Endothelial cell of umbilical vein (primary cell): ENCODE measurements around the gene UNC5C. TPM values are rescaled to one million over a fixed set of nuclear protein-coding genes. Genes with fewer than 3 reads are reported as not detected.

ENCODE experiments used
- BruUV-seq: library from RNA; stranded (reverse); fragments of 400-500 nt; replicated peaks from 2 replicates; lab custom pipeline; 2021; lab: Mats Ljungman, UMichigan
- CTCF ChIA-PET: fragments of 300-600, 350-600 bp; sonication (Branson Sonifier 250); formaldehyde crosslinking; loops from one replicate; lab custom pipeline; 2021; ENCODE audit warnings: antibody characterized with exemption, inconsistent platforms; lab: Charles Lee
- POLR2A ChIA-PET: fragments of 300-600, 350-600 bp; sonication (Branson Sonifier 250); formaldehyde crosslinking; loops from one replicate; lab custom pipeline; 2021; ENCODE audit warnings: antibody characterized with exemption, inconsistent platforms; lab: Charles Lee
- DNase-seq: peaks from one replicate; pipeline ENCODE4 v3.0.0-alpha.2; 2011; ENCODE audit warnings: low read depth, low spot score
- FAIRE-seq: peaks from 2 replicates; lab custom pipeline; 2011; peaks lifted over from hg19 to GRCh38; lab: Jason Lieb, UNC
- H2AFZ ChIP-seq: 2 replicates; pipeline ENCODE4 v1.6.0; 2012; ENCODE audit warnings: low read depth, low read length, control low read depth, inconsistent platforms
- H3K27ac ChIP-seq: 2 replicates; pipeline ENCODE4 v1.5.1; 2011; ENCODE audit warnings: low read depth, mild to moderate bottlenecking, control low read depth, low read length, moderate library complexity; ENCODE audit not compliant: insufficient read depth
- H3K27me3 ChIP-seq, 2 experiments: 2 replicates each; pipeline versions ENCODE4 v1.6.0 to v1.6.1; 2011; ENCODE audit warnings: low read length in 2 of 2, mixed read lengths in 1 of 2; ENCODE audit not compliant: control insufficient read depth in 2 of 2, insufficient read depth in 2 of 2
- H3K36me3 ChIP-seq, 2 experiments: 2 replicates in 1 of 2; 3 replicates in 1 of 2; pipeline ENCODE4 v1.5.1; 2011; ENCODE audit warnings: low read length in 2 of 2, mild to moderate bottlenecking in 1 of 2, moderate library complexity in 1 of 2; ENCODE audit not compliant: control insufficient read depth in 2 of 2, insufficient read depth in 2 of 2; ENCODE audit errors: extremely low read depth in 1 of 2
- H3K4me1 ChIP-seq: 3 replicates; pipeline ENCODE4 v1.5.1; 2011; ENCODE audit warnings: mild to moderate bottlenecking, low read length; ENCODE audit not compliant: control insufficient read depth, insufficient read depth; ENCODE audit errors: extremely low read depth
- H3K4me2 ChIP-seq: 2 replicates; pipeline ENCODE4 v1.6.1; 2011; ENCODE audit warnings: low read length, control low read depth, mixed read lengths; ENCODE audit not compliant: insufficient read depth
- H3K4me3 ChIP-seq, 3 experiments: fragments of 200-600 bp in 1 of 3; sonication (generic), shearing (Covaris generic) in 1 of 3; replicated peaks in 1 of 3; 2 replicates each; pipeline ENCODE4 v1.5.1; 2011 to 2016; ENCODE audit warnings: control low read depth in 3 of 3, low read length in 3 of 3, mild to moderate bottlenecking in 2 of 3, inconsistent platforms in 1 of 3, low read depth in 1 of 3, moderate library complexity in 1 of 3; ENCODE audit not compliant: insufficient read depth in 1 of 3
- H3K79me2 ChIP-seq: 2 replicates; pipeline ENCODE4 v1.6.0; 2012; ENCODE audit warnings: low read length, inconsistent platforms; ENCODE audit not compliant: control insufficient read depth, insufficient read depth
- H3K9ac ChIP-seq: replicated peaks from 2 replicates; pipeline ENCODE3; 2011; ENCODE audit warnings: low read length, control low read depth; ENCODE audit not compliant: insufficient read depth; ENCODE audit errors: extremely low read depth
- H3K9me1 ChIP-seq: replicated peaks from 3 replicates; pipeline ENCODE4 v1.6.0; 2011; ENCODE audit warnings: mild to moderate bottlenecking, low read length; ENCODE audit not compliant: control insufficient read depth, insufficient read depth; ENCODE audit errors: extremely low read depth
- H3K9me3 ChIP-seq: replicated peaks from 2 replicates; pipeline ENCODE4 v1.5.1; 2012; ENCODE audit warnings: low read length, inconsistent platforms; ENCODE audit not compliant: control insufficient read depth, insufficient read depth
- H4K20me1 ChIP-seq: replicated peaks from 2 replicates; pipeline ENCODE3; 2011; ENCODE audit warnings: mild to moderate bottlenecking, low read length; ENCODE audit not compliant: control insufficient read depth, insufficient read depth; ENCODE audit errors: extremely low read depth
- CTCF ChIP-seq, 2 donors: IDR thresholded peaks; 1 replicate in 1 of 2; 2 replicates in 1 of 2; pipeline ENCODE4 v1.5.1; 2011; ENCODE audit warnings: low read length in 2 of 2, mild to moderate bottlenecking in 2 of 2, moderate library complexity in 2 of 2, control low read depth in 1 of 2, inconsistent platforms in 1 of 2, low read depth in 1 of 2; ENCODE audit not compliant: insufficient read depth in 1 of 2; ENCODE audit errors: extremely low read depth in 1 of 2
- EZH2 ChIP-seq: IDR thresholded peaks from 2 replicates; pipeline ENCODE4 v1.6.1; 2012; ENCODE audit warnings: borderline replicate concordance, low read depth, mild to moderate bottlenecking, moderate library complexity, low read length, inconsistent platforms; ENCODE audit not compliant: severe bottlenecking
- FOS ChIP-seq: IDR thresholded peaks from 2 replicates; pipeline ENCODE4 v1.6.1; 2011; ENCODE audit warnings: mild to moderate bottlenecking, low read length, moderate library complexity, borderline replicate concordance; ENCODE audit not compliant: insufficient read depth
- GATA2 ChIP-seq: IDR thresholded peaks from 2 replicates; pipeline ENCODE4 v1.7.0; 2011; ENCODE audit warnings: low read depth, mild to moderate bottlenecking, moderate library complexity, mixed read lengths, low read length; ENCODE audit not compliant: insufficient read length, insufficient read depth
- JUN ChIP-seq: IDR thresholded peaks from 2 replicates; pipeline ENCODE4 v1.6.1; 2011; ENCODE audit warnings: borderline replicate concordance, low read depth; ENCODE audit not compliant: insufficient read length, insufficient read depth
- MYC ChIP-seq: IDR thresholded peaks from one replicate; pipeline ENCODE4 v1.6.1; 2011; ENCODE audit warnings: mild to moderate bottlenecking, low read depth, low read length
- POLR2A ChIP-seq: IDR thresholded peaks from 2 replicates; pipeline ENCODE4 v1.6.1; 2012; ENCODE audit warnings: low read depth, mild to moderate bottlenecking, control low read depth, low read length
- POLR2AphosphoS5 ChIP-seq: IDR thresholded peaks from 2 replicates; pipeline ENCODE4 v1.6.1; 2012; ENCODE audit warnings: low read depth, mild to moderate bottlenecking, control low read depth, low read length, moderate library complexity; ENCODE audit not compliant: insufficient read depth
- dilution Hi-C: fragments of 300-500 bp; cut with MboI; formaldehyde crosslinking; loops from one replicate; pipeline ENCODE4 v1.15.0; 2019; ENCODE audit warnings: low sequenced_read_pairs; ENCODE audit not compliant: extremely low pct_ligation_motif_present
- intact Hi-C: fragments of 100-400 bp; cut with micrococcal nuclease; formaldehyde crosslinking; loops from one replicate; pipeline ENCODE4 v1.10.0; 2022
- polyA plus RNA-seq, 4 experiments: library from polyadenylated mRNA; depleted of rRNA in 3 of 4; stranded (reverse) in 3 of 4; unstranded in 1 of 4; fragments of >200 nt; gene quantifications; 2 replicates each; pipeline versions ENCODE4 v1.2.1 to v1.2.3, GENCODE V29; 2011 to 2012; ENCODE audit warnings: missing spikeins in 1 of 4
- total RNA-seq: library from RNA; stranded (reverse); gene quantifications from 2 replicates; pipeline ENCODE4 v1.2.3, GENCODE V29; 2021
- TF ChIP-seq, protein P1 (sequence below): IDR thresholded peaks from 2 replicates; pipeline ENCODE4 v1.6.1; 2011; ENCODE audit not compliant: insufficient read depth, insufficient read length

UNC5C gene
- total and polyA plus RNA-seq, 2 donors (not counting 3 experiments of a cell fraction or from before 2014, with no cell fraction given) = 0.44 to 0.53 TPM

- POLR2A ChIA-PET = no interaction called here
- H3K79me2 ChIP-seq = no peaks in the 10 kb centered on the region
- H3K36me3 ChIP-seq = no peaks in the 10 kb centered on the region
- H3K27me3 ChIP-seq = no peaks in the 10 kb centered on the region
- no peak overlapping the region for H3K4me3 ChIP-seq
- no peaks in the 10 kb centered on the region for H4K20me1 ChIP-seq
- H3K9ac ChIP-seq = no peak overlapping the region
- no peaks in the 10 kb centered on the region for H3K9me1 ChIP-seq
- no peaks in the 10 kb centered on the region for H3K4me1 ChIP-seq
- no peak overlapping the region for H2AFZ ChIP-seq
- dilution Hi-C loops (no loop called here), intact Hi-C loops (loop anchor here (5.0 to 10.0 kb wide), 2 partner anchors 605 to 1993 kb away; no protein-coding TSS in a partner anchor)
- no peaks in the 10 kb centered on the region for H3K9me3 ChIP-seq
- no peak overlapping the region for H3K27ac ChIP-seq
- no TSS peak for BruUV-seq
- TF ChIP-seq FOS = no peak
- TF ChIP-seq MYC = no peak
- TF ChIP-seq JUN = no peak
- no peak for TF ChIP-seq POLR2AphosphoS5
- TF ChIP-seq EZH2 = no peak
- TF ChIP-seq CTCF (IDR thresholded peaks at IDR 0.05; ENCODE audit: extremely low read depth in 1 of 2, insufficient read depth in 1 of 2, low read depth in 1 of 2, low read length in 2 of 2) = no peak
- no peak for TF ChIP-seq GATA2
- TF ChIP-seq POLR2A = no peak
- TF ChIP-seq, protein P1, sequence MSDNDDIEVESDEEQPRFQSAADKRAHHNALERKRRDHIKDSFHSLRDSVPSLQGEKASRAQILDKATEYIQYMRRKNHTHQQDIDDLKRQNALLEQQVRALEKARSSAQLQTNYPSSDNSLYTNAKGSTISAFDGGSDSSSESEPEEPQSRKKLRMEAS = no peak
- CTCF ChIA-PET = interaction anchor here (0.6 kb wide), 1 partner anchor 227 kb away, joined by 3 read pairs; no protein-coding TSS in a partner anchor
- H3K4me2 ChIP-seq = no peak overlapping the region
- FAIRE-seq (no peak), DNase-seq (no peak)
Observed at GRCh38 chr4:95159384-95159783, 389.4 kb downstream of the UNC5C start.
